Activated CD8-positive, alpha-beta memory T cell treated with anti-CD3 and anti-CD28 coated beads, Interleukin-2, amount 50 U/mL, for 1 hour (primary cell): ENCODE results near the gene MAGED1.

Source experiments
- DNase-seq: peaks from one replicate; pipeline ENCODE4 v3.0.0-alpha.2; 2020; ENCODE audit errors: extremely low read depth

MAGED1 gene

GRCh38 chrX:51892921-51893745, at the start of gene MAGED1:
TSS of gene MAGED1 (plus strand) at chrX:51893623. CDS start at chrX:51894305, 682 bp downstream.
- DNase-seq = peak; percentile 43

GRCh38 chrX:51847463-51847862, 46.0 kb upstream of the MAGED1 start:
- no peak for DNase-seq

- DNase-seq = no peak
Measured at GRCh38 chrX:51851507-51852085, 41.8 kb upstream of the MAGED1 start.

- DNase-seq = no peak
Measured at GRCh38 chrX:51852096-51852495, 41.3 kb upstream of the MAGED1 start.

- DNase-seq = no peak
Measured at GRCh38 chrX:51852621-51853020, 40.8 kb upstream of the MAGED1 start.

GRCh38 chrX:51853251-51853650, 40.2 kb upstream of the MAGED1 start:
- no peak for DNase-seq

GRCh38 chrX:51855698-51856097, 37.7 kb upstream of the MAGED1 start:
- no peak for DNase-seq

- DNase-seq = no peak
Measured at GRCh38 chrX:51857159-51857733, 36.2 kb upstream of the MAGED1 start.

GRCh38 chrX:51860679-51861078, 32.7 kb upstream of the MAGED1 start:
- DNase-seq = no peak

GRCh38 chrX:51862920-51863319, 30.5 kb upstream of the MAGED1 start:
- no peak for DNase-seq

- no peak for DNase-seq
Measured at GRCh38 chrX:51866210-51866609, 27.2 kb upstream of the MAGED1 start.

- DNase-seq = no peak
Measured at GRCh38 chrX:51867626-51868025, 25.8 kb upstream of the MAGED1 start.

- no peak for DNase-seq
Measured at GRCh38 chrX:51870354-51870753, 23.1 kb upstream of the MAGED1 start.

- DNase-seq = no peak
Measured at GRCh38 chrX:51874123-51874522, 19.3 kb upstream of the MAGED1 start.

GRCh38 chrX:51876441-51876840, 17.0 kb upstream of the MAGED1 start:
- no peak for DNase-seq

- DNase-seq = no peak
Measured at GRCh38 chrX:51878056-51878455, 15.4 kb upstream of the MAGED1 start.

- DNase-seq = no peak
Measured at GRCh38 chrX:51889851-51890250, 3.6 kb upstream of the MAGED1 start.

GRCh38 chrX:51891245-51891644, 2.2 kb upstream of the MAGED1 start:
- DNase-seq = no peak

- DNase-seq = no peak
Measured at GRCh38 chrX:51891821-51892551, 1.4 kb upstream of the MAGED1 start.

- DNase-seq = no peak
Measured at GRCh38 chrX:51893931-51894696, 691 bp downstream of the MAGED1 start.

GRCh38 chrX:51894697-51895336, 1.4 kb downstream of the MAGED1 start:
- DNase-seq = no peak
